ENCODE results near the gene TRIM31. TPM values are rescaled to one million over a fixed set of nuclear protein-coding genes. Genes with fewer than 3 reads are reported as not detected.
A peak's percentile ranks its signal among the peaks of the same experiment; 100 is the strongest.

TRIM31 gene
- total RNA-seq, 3 donors from 2014 or later = 121 to 202 (median 182) TPM

DNA sequence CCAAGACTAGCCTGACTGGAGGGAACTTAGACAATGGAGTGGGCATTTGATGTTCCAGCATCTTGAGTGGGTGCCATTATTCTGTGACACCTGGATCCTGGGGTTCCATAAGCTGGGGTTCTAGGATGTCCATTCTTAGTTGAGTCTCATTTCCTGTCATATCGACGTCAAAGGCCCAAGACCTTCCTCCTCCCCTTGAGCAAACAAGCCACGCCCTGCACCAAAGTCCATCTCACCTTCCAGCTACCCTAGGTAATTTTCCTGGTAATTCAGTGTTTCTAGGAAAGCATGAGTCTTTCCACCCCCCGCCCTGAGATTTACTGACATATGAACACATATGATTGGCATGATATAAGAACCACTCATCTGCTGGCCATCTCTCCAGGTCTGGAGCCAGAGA, 22.9 kb upstream of the TRIM31 start, which contains the start of gene TRIM40:
Gene TRIM40, plus strand, starts transcription at position 384 of the 400 bp plus-strand sequence. CDS start 897 bp downstream, outside the sequence.
- TF ChIP-seq, protein P1, sequence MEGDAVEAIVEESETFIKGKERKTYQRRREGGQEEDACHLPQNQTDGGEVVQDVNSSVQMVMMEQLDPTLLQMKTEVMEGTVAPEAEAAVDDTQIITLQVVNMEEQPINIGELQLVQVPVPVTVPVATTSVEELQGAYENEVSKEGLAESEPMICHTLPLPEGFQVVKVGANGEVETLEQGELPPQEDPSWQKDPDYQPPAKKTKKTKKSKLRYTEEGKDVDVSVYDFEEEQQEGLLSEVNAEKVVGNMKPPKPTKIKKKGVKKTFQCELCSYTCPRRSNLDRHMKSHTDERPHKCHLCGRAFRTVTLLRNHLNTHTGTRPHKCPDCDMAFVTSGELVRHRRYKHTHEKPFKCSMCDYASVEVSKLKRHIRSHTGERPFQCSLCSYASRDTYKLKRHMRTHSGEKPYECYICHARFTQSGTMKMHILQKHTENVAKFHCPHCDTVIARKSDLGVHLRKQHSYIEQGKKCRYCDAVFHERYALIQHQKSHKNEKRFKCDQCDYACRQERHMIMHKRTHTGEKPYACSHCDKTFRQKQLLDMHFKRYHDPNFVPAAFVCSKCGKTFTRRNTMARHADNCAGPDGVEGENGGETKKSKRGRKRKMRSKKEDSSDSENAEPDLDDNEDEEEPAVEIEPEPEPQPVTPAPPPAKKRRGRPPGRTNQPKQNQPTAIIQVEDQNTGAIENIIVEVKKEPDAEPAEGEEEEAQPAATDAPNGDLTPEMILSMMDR (IDR thresholded peaks at IDR 0.05) = no peak
- H3K9me3 ChIP-seq = no peaks in the 10 kb centered on the region
- intact Hi-C loops (cut with DNase I, micrococcal nuclease) = loop anchor here in 1 of 2 donors (10.0 kb wide), 1 partner anchor 291 kb away; no protein-coding TSS in a partner anchor
- H3K36me3 ChIP-seq (ENCODE audit: low read depth) = no peaks in the 10 kb centered on the region
- ATAC-seq (peak; percentile 88), DNase-seq (peak; percentile 75 to 89 (median 80))
- peaks cover 7% of the 10 kb centered on the region for H3K4me1 ChIP-seq (ENCODE audit: low read depth)
- no peak within 1 kb of the TSS for H3K4me3 ChIP-seq

DNA sequence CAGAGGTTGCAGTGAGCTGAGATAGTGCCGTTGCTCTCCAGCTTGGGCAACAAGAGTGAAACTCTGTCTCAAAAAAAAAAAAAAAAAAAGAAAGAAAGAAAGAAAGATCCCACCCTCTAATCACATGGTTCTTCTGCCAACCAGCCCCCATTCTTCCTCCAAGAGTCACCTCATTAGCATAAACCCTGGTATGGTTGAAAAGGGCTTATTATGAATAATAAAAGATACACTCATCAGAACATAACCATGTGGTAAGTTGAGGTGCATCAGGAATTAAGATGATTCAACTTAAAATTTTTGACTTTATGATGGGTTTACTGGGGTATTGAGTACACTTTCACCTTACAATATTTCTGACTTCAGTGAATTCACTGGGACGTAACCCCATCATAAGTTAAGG, 22.3 kb upstream of the TRIM31 start:
- intact Hi-C loops (cut with DNase I, micrococcal nuclease) = loop anchor here in 1 of 2 donors (10.0 kb wide), 1 partner anchor 290 kb away; no protein-coding TSS in a partner anchor
- Histone ChIP-seq H3K4me1 (ENCODE audit: low read depth) (peaks cover 13% of the 10 kb centered on the region), H3K36me3 (ENCODE audit: low read depth) (no peaks in the 10 kb centered on the region), H3K9me3 (no peaks in the 10 kb centered on the region), H3K4me3 (no peak overlapping the region)
- DNase-seq = no peak
- no peak for ATAC-seq
- TF ChIP-seq, protein P1 (IDR thresholded peaks at IDR 0.05) = no peak

DNA sequence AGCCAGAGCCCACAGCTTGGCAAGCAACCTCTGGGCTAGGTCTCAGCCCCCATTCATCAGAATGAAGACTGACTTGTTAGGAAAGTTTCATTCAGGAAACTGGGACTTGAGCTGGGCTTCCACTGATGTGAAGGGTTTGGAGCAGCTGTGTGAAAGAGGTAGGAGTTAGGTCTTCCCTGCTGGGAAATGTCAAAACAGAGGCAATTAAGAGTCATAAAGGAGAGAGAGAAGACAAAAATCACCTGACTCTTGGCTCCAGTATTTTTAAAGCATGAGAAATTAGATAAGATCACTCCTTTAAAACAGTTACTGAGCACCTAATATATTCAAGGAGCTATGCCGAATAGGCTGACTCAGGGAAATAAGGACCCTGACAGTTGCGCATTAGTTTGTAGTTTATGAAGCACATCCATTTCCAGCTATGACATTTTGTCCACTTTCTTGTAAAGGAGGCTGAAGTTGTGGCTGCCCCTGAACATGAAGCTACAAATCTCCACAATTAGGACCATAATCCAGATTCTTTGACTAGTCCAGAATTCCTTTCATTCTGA, 19.1 kb upstream of the TRIM31 start:
- Histone ChIP-seq H3K4me1 (ENCODE audit: low read depth) (peaks cover 17% of the 10 kb centered on the region), H3K9me3 (no peaks in the 10 kb centered on the region), H3K4me3 (no peak overlapping the region), H3K36me3 (ENCODE audit: low read depth) (no peaks in the 10 kb centered on the region)
- ATAC-seq (no peak), DNase-seq (no peak)
- intact Hi-C loops (cut with DNase I, micrococcal nuclease) = loop anchor here in 1 of 2 donors (10.0 kb wide), 1 partner anchor 287 kb away; no protein-coding TSS in a partner anchor
- TF ChIP-seq, protein P1 (IDR thresholded peaks at IDR 0.05) = no peak

DNA sequence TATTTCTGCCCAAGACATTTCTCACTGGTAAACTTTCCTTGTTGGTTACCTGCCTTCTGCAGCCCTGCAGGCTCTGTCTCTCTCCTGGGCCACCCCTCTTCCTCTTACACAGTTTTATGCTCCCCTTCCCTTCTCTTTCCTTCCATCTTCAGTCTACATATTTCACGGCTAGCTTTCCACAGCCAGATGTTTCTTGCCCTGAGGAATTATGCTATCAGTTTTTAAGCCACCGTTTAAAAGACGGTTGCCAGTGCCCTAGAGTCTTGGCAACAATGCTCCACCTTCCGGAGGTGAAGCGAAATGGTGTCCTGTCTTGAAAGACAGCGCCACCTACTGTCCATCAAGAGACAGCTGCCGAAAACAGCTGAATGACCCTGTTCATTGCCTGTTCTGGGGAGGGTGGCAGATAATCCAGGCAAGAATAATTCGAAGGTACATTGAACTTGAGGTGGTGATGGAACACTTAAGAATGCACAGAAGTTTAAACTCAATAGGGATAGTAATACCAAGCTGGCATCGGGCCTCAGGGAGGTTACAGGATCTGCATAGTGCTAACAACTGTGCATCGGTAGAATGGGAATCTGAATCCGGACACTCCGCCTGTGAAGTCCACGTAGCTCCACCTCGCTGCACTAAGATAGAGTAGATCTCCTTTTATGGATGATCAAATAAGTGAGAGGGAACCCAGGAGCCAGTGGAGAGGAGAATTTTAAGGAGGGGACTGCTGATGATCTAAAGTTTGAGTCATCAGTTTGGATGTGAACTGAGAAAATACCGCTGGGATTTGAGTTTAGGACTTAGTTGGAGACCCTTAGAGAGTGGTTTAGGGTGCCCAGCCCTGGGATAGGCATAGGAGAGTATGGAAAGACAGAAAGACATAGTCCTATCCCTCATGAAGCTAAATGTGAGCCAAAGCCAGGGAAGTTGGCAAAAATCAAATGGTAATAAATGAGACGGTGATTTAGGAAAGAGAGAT, 18.3 kb upstream of the TRIM31 start:
- TF ChIP-seq, protein P1 (IDR thresholded peaks at IDR 0.05) = peak; percentile 92
- ATAC-seq (peak; percentile 86), DNase-seq (peak in 1 of 3 donors; percentile 81)
- Histone ChIP-seq H3K9me3 (no peaks in the 10 kb centered on the region), H3K4me3 (no peak overlapping the region), H3K4me1 (ENCODE audit: low read depth) (peaks cover 17% of the 10 kb centered on the region), H3K36me3 (ENCODE audit: low read depth) (no peaks in the 10 kb centered on the region)
- intact Hi-C loops (cut with DNase I, micrococcal nuclease) = loop anchor here in 1 of 2 donors (10.0 kb wide), 1 partner anchor 286 kb away; no protein-coding TSS in a partner anchor

DNA sequence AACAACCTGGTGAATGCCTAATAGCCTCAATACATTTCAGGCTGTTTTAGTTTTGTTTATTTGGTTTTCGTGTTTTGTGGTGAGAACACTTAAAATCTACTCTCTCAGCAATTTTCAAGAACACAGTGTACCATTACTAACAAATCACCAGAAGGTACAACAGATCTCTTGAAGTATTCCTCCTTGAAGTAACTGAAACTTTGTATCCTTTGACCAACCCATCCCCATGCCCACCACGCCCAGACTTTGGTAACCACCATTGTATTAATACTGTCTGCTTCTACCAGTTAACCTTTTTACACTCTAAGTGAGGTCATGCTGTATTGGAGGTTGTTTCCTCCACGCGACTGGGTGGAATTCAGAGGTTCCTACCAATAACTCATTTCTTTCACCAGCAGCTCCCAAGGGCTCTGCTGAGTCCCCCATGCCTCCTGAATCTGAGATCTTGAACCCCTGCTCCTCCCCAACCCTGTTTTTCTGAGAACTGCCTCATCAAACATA, 17.3 kb upstream of the TRIM31 start:
- no peaks in the 10 kb centered on the region for H3K9me3 ChIP-seq
- H3K4me3 ChIP-seq = no peak overlapping the region
- no peaks in the 10 kb centered on the region for H3K36me3 ChIP-seq (ENCODE audit: low read depth)
- TF ChIP-seq, protein P1 (IDR thresholded peaks at IDR 0.05) = no peak
- DNase-seq = no peak
- peaks cover 17% of the 10 kb centered on the region for H3K4me1 ChIP-seq (ENCODE audit: low read depth)
- intact Hi-C loops (cut with DNase I, micrococcal nuclease) = loop anchor here in 1 of 2 donors (10.0 kb wide), 1 partner anchor 285 kb away; no protein-coding TSS in a partner anchor
- ATAC-seq = peak; percentile 52
